Lung (tissue), 12 donors: ENCODE results near the gene SCIMP. TPM values are rescaled to one million over a fixed set of nuclear protein-coding genes. Genes with fewer than 3 reads are reported as not detected.
"Not testable (repeated sequence)": the region's sequence is repeated elsewhere in the genome, so short reads cannot be mapped to it uniquely, and the experiment has no call there.

Source experiments
- ATAC-seq: fragments of 200-7000 bp; cut with Tn5 transposase; one replicate; pipeline ENCODE4 v1.9.1; 2020; ENCODE audit warnings: moderate number of reproducible peaks; ENCODE audit not compliant: insufficient read depth, low FRiP score
- DNase-seq, 3 donors: peaks; one replicate each; pipeline ENCODE4 v3.0.0-alpha.2; 2013 to 2017
- H3K27ac ChIP-seq, 2 donors: one replicate each; pipeline ENCODE4 v1.5.1; 2013; ENCODE audit warnings: mild to moderate bottlenecking in 2 of 2, moderate library complexity in 2 of 2, control low read depth in 1 of 2, inconsistent platforms in 1 of 2, low read depth in 1 of 2, low read length in 1 of 2
- H3K27me3 ChIP-seq, 3 donors: one replicate each; pipeline ENCODE4 v1.5.1; 2013; ENCODE audit warnings: low read length in 2 of 3; ENCODE audit not compliant: control insufficient read depth in 3 of 3, insufficient read depth in 3 of 3
- H3K36me3 ChIP-seq, 4 donors: one replicate each; pipeline ENCODE4 v1.5.1; 2013; ENCODE audit warnings: low read length in 4 of 4, mild to moderate bottlenecking in 1 of 4, moderate library complexity in 1 of 4; ENCODE audit not compliant: control insufficient read depth in 4 of 4, insufficient read depth in 4 of 4
- H3K4me1 ChIP-seq, 5 donors: one replicate each; pipeline ENCODE4 v1.5.1; 2013; ENCODE audit warnings: low read length in 5 of 5, mild to moderate bottlenecking in 2 of 5, moderate library complexity in 1 of 5; ENCODE audit not compliant: control insufficient read depth in 5 of 5, insufficient read depth in 5 of 5
- H3K4me3 ChIP-seq: one replicate; pipeline ENCODE4 v1.5.1; 2013; ENCODE audit warnings: mild to moderate bottlenecking, control low read depth, moderate library complexity
- H3K9ac ChIP-seq, 2 donors: one replicate each; pipeline ENCODE4 v1.5.1; 2013; ENCODE audit warnings: low read length in 2 of 2, control low read depth in 1 of 2; ENCODE audit not compliant: insufficient read depth in 1 of 2
- H3K9me3 ChIP-seq, 4 donors: one replicate each; pipeline ENCODE4 v1.5.1; 2013; ENCODE audit warnings: low read length in 3 of 4, mild to moderate bottlenecking in 1 of 4, moderate library complexity in 1 of 4; ENCODE audit not compliant: control insufficient read depth in 4 of 4, insufficient read depth in 3 of 4
- WGBS, 2 donors: extraction: QIAGEN DNeasy Blood & Tissue Kit; methylation state at CpG; one replicate each; pipeline ENCODE4 v1.1.7; 2013; 5-methylcytosine and 5-hydroxymethylcytosine counted together
- polyA plus RNA-seq, 2 donors: library from polyadenylated mRNA; stranded (reverse); fragments of 200-250 nt; gene quantifications; one replicate each; pipeline ENCODE4 v1.2.1, GENCODE V29; 2013
- total RNA-seq, 2 donors: library from RNA; depleted of rRNA in 1 of 2; stranded (reverse); fragments of >200 nt in 1 of 2; gene quantifications; one replicate each; pipeline ENCODE4 v1.2.1, GENCODE V29; 2014 to 2021
- TF ChIP-seq, protein P1 (sequence below): IDR thresholded peaks from 2 replicates; pipeline ENCODE4 v1.5.1; 2012; ENCODE audit warnings: mild to moderate bottlenecking; ENCODE audit errors: control extremely low read depth, extremely low read depth
- donor health status: control.
- donor health status: control.
- donor health status: Bipolar disorder and iron deficiency.
- donor health status: healthy.
- donor health status: DM: yes; HTN: yes; CAD: no.

Gene SCIMP
- total and polyA plus RNA-seq, 4 donors: 2.3 to 22.2 (median 11.2) TPM

DNA sequence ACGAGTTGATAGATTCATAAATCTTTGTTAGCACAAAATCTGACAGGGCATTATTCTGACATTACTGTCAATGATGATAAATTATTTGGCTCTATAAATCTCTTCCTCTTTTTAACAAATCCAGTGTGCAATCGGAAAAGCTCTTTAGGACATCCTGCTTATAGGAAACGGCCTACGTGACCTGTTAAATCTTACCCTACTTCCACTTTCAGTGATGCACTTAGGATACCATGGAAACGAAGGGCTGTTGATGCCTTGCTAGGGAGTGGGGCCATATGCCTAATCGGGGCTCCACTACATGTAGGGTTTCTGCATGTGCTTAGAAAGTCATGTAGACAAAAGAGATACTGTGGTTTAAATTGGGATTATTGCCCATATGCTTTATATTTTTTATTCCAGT, 70.2 kb downstream of the SCIMP start:
- H3K4me1 ChIP-seq: no peaks in the 10 kb centered on the region
- H3K36me3 ChIP-seq: no peaks in the 10 kb centered on the region
- DNase-seq (no peak), ATAC-seq (no peak)
- H3K9me3 ChIP-seq: no peaks in the 10 kb centered on the region
- no peak overlapping the region for H3K4me3 ChIP-seq
- H3K9ac ChIP-seq: no peak overlapping the region
- H3K27ac ChIP-seq: no peak overlapping the region
- 51 to 56% methylated on average over 6 of the region's 6 CpGs for WGBS, 2 donors
- H3K27me3 ChIP-seq: no peaks in the 10 kb centered on the region
- TF ChIP-seq, protein P1, sequence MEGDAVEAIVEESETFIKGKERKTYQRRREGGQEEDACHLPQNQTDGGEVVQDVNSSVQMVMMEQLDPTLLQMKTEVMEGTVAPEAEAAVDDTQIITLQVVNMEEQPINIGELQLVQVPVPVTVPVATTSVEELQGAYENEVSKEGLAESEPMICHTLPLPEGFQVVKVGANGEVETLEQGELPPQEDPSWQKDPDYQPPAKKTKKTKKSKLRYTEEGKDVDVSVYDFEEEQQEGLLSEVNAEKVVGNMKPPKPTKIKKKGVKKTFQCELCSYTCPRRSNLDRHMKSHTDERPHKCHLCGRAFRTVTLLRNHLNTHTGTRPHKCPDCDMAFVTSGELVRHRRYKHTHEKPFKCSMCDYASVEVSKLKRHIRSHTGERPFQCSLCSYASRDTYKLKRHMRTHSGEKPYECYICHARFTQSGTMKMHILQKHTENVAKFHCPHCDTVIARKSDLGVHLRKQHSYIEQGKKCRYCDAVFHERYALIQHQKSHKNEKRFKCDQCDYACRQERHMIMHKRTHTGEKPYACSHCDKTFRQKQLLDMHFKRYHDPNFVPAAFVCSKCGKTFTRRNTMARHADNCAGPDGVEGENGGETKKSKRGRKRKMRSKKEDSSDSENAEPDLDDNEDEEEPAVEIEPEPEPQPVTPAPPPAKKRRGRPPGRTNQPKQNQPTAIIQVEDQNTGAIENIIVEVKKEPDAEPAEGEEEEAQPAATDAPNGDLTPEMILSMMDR: no peak

DNA sequence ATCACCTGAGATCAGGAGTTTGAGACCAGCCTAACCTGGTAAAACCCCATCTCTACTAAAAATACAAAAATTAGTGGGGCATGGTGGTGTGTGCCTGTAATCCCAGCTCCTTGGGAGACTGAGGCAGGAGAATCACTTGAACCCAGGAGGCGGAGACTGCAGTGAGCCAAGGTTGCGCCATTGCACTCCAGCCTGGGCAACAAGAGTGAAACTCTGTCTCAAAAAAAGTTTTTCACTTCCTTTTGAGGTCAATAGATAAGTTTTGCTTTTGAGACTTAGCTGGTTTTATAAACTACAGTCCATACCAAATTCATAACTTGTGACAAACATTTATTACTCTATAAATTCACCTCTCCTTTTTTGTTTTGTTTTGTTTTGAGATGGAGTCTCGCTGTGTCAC, 72.9 kb downstream of the SCIMP start:
- 81 to 87% methylated on average over 3 of the region's 3 CpGs for WGBS, 2 donors
- H3K9ac ChIP-seq, H3K27ac ChIP-seq, H3K4me3 ChIP-seq, ATAC-seq, H3K9me3 ChIP-seq, H3K36me3 ChIP-seq, H3K27me3 ChIP-seq, H3K4me1 ChIP-seq, DNase-seq: not testable (repeated sequence)

DNA sequence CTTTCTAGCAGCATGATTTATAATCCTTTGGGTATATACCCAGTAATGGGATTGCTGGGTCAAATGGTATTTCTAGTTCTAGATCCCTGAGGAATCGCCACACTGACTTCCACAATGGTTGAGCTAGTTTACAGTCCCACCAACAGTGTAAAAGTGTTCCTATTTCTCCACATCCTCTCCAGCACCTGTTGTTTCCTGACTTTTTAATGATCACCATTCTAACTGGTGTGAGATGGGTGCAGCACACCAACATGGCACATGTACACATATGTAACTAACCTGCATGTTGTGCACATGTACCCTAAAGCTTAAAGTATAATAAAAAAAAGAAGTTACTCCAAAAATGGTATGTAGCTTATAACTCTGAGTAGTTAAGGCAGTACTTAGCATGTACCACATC, 74.0 kb downstream of the SCIMP start:
- H3K27me3 ChIP-seq, H3K9me3 ChIP-seq, H3K27ac ChIP-seq, H3K4me3 ChIP-seq, H3K36me3 ChIP-seq, DNase-seq, H3K4me1 ChIP-seq, ATAC-seq, H3K9ac ChIP-seq: not testable (repeated sequence)
- 83 to 88% methylated on average over 1 of the region's 1 CpG for WGBS, 2 donors

Other genes with a start within 250 kb of the SCIMP start
- gene CAMTA2, start 247.2 kb downstream of the SCIMP start, total RNA-seq: 10 to 100 TPM; 15.0 to 53.4 TPM
- gene CAMTA2, start 247.2 kb downstream of the SCIMP start, polyA plus RNA-seq: 10 to 100 TPM; 45.8 to 66.3 TPM
- gene INCA1, start 237.3 kb downstream of the SCIMP start, total RNA-seq: 1 to 10 TPM; 1.9 to 2.0 TPM
- 1 to 10 TPM in 1 of 2 donors, under 1 TPM in 1; 0.89 to 3.4 TPM for gene INCA1, start 237.3 kb downstream of the SCIMP start, polyA plus RNA-seq
- gene KIF1C, start 236.9 kb downstream of the SCIMP start, total RNA-seq: 100 to 1,000 TPM in 1 of 2 donors, 10 to 100 TPM in 1; 48.0 to 190 TPM
- 10 to 100 TPM; 61.8 to 89.8 TPM for gene KIF1C, start 236.9 kb downstream of the SCIMP start, polyA plus RNA-seq
- gene SLC52A1, start 199.4 kb downstream of the SCIMP start, total RNA-seq: 1 to 10 TPM in 1 of 2 donors, under 1 TPM in 1; 0.54 to 1.3 TPM
- gene SLC52A1, start 199.4 kb downstream of the SCIMP start, polyA plus RNA-seq: under 1 TPM; 0.47 to 0.71 TPM
- 1 to 10 TPM; 4.8 to 7.3 TPM for gene ZFP3, start 156.4 kb downstream of the SCIMP start, total RNA-seq
- gene ZFP3, start 156.4 kb downstream of the SCIMP start, polyA plus RNA-seq: 1 to 10 TPM; 2.3 to 2.6 TPM
- gene ZNF232, start 123.0 kb downstream of the SCIMP start, total RNA-seq: 10 to 100 TPM in 1 of 2 donors, 1 to 10 TPM in 1; 9.6 to 14.1 TPM
- gene ZNF232, start 123.0 kb downstream of the SCIMP start, polyA plus RNA-seq: 1 to 10 TPM; 6.8 to 9.4 TPM
- under 1 TPM; 0.31 to 0.46 TPM for gene USP6, start 118.8 kb downstream of the SCIMP start, total RNA-seq
- gene USP6, start 118.8 kb downstream of the SCIMP start, polyA plus RNA-seq: under 1 TPM; 0.05 to 0.10 TPM
- gene ZNF594, start 43.0 kb downstream of the SCIMP start, total RNA-seq: 10 to 100 TPM in 1 of 2 donors, 1 to 10 TPM in 1; 7.9 to 14.4 TPM
- gene ZNF594, start 43.0 kb downstream of the SCIMP start, polyA plus RNA-seq: 1 to 10 TPM; 1.6 to 2.1 TPM
- 10 to 100 TPM; 34.0 to 38.2 TPM for gene RABEP1, start 47.4 kb upstream of the SCIMP start, total RNA-seq
- gene RABEP1, start 47.4 kb upstream of the SCIMP start, polyA plus RNA-seq: 10 to 100 TPM; 14.9 to 16.2 TPM
- 10 to 100 TPM; 30.0 to 66.0 TPM for gene NUP88, start 184.8 kb upstream of the SCIMP start, total RNA-seq
- gene NUP88, start 184.8 kb upstream of the SCIMP start, polyA plus RNA-seq: 10 to 100 TPM; 43.7 to 76.4 TPM
- 10 to 100 TPM; 30.3 to 75.6 TPM for gene RPAIN, start 185.3 kb upstream of the SCIMP start, total RNA-seq
- gene RPAIN, start 185.3 kb upstream of the SCIMP start, polyA plus RNA-seq: 10 to 100 TPM; 31.0 to 47.5 TPM
- gene C1QBP, start 204.3 kb upstream of the SCIMP start, total RNA-seq: 100 to 1,000 TPM in 1 of 2 donors, 10 to 100 TPM in 1; 60.6 to 129 TPM
- gene C1QBP, start 204.3 kb upstream of the SCIMP start, polyA plus RNA-seq: 100 to 1,000 TPM; 123 to 158 TPM
- gene DHX33, start 234.1 kb upstream of the SCIMP start, total RNA-seq: 10 to 100 TPM; 11.6 to 13.4 TPM
- 1 to 10 TPM; 4.7 to 7.4 TPM for gene DHX33, start 234.1 kb upstream of the SCIMP start, polyA plus RNA-seq